Stimulated activated CD4-positive, alpha-beta T cell treated with anti-CD3 and anti-CD28 coated beads, Interleukin-2, amount 100 ng/mL, for 4 hours (primary cell): ENCODE data around the gene AHRR.
"Not testable (repeated sequence)": the region's sequence is repeated elsewhere in the genome, so short reads cannot be mapped to it uniquely, and the experiment has no call there.

Experiments
- DNase-seq: peaks from one replicate; pipeline ENCODE4 v3.0.0-alpha.2; 2020; ENCODE audit warnings: low read depth

AHRR gene

DNA sequence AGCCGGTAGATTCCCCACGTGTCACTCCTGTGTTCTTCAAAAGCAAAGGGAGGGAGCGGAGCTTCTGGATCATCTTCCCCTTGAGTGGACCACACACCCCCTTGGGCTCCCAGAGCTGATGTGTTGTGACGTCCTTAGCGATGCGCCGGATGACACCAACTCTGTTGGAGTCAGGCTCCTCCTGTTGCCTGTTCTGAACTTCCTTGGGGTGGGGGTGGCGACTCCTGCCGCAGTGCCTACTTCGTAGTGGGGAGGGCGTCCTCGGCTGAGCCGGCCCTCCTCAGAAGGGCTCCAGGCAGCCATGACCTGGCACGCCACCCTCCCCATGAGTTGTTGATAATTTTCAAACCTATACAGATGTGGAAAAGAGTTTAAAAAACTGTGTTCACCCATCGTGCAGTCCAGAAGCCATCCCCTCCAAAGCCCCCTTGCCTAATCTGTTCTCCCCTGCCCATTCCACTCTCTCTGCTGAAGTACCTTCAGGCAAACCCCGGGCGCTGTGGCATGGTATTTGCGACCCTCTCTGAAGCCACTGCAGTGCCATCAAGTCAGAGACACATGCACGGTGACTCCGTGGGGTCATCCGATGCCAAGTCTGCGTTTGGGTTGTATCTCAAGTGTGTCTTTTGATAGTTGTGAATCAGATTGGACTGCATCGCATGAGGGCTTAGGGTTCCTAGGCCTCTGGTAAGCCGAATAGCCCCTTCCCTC is 138.2 kb downstream of the AHRR start:
- no peak for DNase-seq

- no peak for DNase-seq
Observed at GRCh38 chr5:460273-460625, 138.7 kb downstream of the AHRR start.

DNA sequence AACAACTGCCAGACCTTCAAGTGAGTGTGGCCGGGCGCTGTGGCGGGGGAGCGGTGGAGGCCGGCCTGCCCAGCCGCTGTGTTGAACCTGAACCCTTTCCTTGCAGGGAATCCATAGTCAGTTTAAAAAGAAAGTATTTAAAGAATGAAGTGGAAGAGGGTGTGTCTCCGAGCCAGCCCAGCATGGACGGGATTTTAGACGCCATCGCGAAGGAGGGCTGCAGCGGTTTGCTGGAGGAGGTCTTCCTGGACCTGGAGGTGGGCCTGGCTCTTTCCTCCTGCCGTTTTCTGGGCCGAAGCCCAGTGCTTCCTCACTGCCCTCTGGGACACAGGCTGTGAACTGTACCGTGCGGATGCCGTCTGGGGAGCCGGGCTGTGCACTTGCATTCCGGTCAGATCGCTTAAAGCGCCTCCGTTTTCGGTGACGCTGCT is 140.6 kb downstream of the AHRR start:
- no peak for DNase-seq

GRCh38 chr5:463301-463700 is 141.8 kb downstream of the AHRR start:
- no peak for DNase-seq

DNA sequence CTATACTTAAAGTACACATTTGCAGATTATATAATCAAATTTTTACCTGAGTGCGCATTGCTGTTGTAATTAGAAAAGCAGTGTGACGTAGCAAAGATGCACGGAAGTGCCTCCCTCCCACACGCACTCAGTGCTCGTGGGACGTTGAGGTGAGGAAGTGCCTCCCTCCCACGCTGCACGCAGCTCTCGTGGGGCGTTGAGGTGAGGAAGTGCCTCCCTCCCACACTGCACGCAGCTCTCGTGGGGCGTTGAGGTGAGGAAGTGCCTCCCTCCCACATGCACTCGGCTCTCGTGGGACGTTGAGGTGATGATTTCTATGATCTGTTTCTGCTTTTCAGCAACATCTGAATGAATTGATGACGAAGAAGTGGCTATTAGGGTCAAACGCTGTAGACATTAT is 142.4 kb downstream of the AHRR start:
- peak; percentile 96 for DNase-seq

GRCh38 chr5:464446-464842 is 142.9 kb downstream of the AHRR start:
- DNase-seq, result no peak

- no peak for DNase-seq
Observed at GRCh38 chr5:464843-465590, 143.5 kb downstream of the AHRR start.

DNA sequence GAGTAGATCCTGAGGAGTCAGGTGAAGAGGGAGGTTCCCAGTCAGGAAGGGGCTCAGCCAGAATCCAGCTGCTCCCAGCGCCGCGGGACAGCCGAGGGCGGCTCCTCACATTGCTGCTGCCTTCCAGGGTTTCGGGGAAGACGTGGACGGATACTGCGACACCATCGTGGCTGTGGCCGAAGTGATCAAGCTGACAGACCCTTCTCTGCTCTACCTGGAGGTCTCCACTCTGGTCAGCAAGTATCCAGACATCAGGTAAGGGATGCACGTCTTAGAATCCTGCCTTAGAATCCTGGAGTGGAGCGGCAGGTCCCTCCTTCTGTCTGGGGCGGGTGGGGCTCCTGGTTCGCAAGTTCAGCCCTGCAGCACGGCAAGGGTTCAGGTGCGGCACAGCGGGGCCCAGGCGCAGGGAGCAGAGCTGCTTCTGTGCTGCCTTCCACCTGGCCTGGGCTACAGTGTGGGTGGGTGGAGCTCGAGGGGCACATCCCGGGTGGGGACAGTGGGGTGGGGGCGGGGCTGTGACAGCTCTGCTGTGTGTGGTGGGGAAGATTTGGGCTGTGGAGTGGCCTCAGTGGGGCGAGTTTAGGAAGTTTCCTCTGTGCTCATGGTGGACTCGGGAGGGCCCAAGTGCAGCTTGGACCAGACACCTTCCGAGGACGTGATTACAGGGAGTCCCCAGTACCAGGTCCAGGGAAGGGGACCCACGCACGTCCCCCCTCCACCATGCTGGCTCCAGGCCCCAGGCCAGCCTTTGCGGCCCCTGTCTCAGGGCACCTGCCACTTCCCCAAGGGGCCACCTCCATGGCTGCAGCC is 144.3 kb downstream of the AHRR start:
- no peak for DNase-seq

DNA sequence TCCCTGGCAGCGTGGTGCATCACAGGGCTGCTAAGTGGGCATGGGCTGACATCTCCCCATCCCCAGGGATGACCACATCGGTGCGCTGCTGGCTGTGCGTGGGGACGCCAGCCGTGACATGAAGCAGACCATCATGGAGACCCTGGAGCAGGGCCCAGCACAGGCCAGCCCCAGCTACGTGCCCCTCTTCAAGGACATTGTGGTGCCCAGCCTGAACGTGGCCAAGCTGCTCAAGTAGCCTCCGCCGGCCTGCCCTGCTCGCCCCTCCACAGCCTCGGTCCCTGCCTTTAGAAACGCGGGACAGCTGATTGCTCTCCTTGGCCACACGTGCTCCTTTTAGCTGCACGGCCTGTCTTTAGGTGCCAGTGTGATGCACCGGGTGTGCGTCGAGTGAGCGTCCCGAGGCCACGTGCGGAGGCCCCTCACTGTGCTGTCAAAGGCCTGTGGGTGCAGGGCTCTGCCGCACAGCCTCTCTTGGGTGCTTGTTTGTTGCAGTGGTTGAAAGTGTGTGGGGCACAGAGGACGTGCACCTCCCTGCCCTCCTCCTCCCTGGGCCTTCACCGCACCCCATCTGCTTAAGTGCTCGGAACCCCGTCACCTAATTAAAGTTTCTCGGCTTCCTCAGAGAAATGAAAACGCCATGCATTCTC is 145.3 kb downstream of the AHRR start:
- DNase-seq, result no peak

GRCh38 chr5:468401-468800 is 146.9 kb downstream of the AHRR start:
- DNase-seq, result no peak

- no peak for DNase-seq
Observed at GRCh38 chr5:469752-470483, 148.4 kb downstream of the AHRR start.

GRCh38 chr5:470961-471749 is 149.6 kb downstream of the AHRR start:
- no peak for DNase-seq

DNA sequence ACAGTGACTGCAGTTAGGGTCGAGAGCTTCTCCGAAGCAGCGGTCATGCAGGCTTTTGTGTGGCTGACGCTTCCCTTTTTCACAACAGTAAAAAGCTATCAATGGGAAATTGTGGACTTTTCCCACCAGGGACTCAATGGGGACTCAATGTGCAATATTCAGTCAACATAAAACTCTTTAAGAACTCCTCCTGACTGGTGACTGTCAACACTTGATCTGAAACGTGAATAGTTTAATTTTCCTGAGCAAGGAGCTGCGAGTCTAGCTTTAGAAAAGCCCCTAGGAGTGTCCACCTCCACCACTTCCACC is 150.2 kb downstream of the AHRR start:
- no peak for DNase-seq

DNA sequence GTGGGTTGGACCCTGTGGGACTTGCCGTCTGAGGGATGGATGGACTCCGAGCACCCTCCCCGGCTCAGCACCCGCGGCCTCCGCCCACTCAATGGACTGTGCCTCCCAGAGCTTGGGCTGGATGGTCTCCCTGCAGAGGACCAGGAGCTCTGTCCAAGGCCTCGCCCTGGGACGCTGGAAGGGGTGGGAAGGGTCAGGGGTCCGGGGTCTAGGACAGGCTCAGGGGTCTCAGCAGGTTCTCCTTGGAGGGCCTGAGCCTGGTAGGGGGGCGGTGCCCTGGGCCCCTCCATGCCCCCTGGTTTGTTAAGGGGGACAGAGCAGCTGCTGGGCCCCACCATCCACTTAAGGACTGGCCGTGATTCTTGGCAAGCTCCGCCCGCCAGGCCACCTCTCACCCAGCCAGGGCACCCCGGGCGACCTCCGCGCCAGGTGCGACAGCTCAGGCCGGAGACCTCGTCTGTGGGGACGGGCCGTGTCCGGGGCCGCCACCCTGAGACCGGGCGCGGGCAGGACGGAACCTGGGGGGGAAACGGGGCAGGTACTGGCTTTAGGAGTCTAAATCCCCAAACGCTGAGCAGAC is 150.7 kb downstream of the AHRR start:
- no peak for DNase-seq

GRCh38 chr5:472656-473550 is 151.4 kb downstream of the AHRR start:
- DNase-seq, result peak; percentile 85

GRCh38 chr5:473551-474192 is 152.2 kb downstream of the AHRR start:
- DNase-seq, result no peak

- DNase-seq, result not testable (repeated sequence)
Observed at GRCh38 chr5:474232-474839, 152.8 kb downstream of the AHRR start.

DNA sequence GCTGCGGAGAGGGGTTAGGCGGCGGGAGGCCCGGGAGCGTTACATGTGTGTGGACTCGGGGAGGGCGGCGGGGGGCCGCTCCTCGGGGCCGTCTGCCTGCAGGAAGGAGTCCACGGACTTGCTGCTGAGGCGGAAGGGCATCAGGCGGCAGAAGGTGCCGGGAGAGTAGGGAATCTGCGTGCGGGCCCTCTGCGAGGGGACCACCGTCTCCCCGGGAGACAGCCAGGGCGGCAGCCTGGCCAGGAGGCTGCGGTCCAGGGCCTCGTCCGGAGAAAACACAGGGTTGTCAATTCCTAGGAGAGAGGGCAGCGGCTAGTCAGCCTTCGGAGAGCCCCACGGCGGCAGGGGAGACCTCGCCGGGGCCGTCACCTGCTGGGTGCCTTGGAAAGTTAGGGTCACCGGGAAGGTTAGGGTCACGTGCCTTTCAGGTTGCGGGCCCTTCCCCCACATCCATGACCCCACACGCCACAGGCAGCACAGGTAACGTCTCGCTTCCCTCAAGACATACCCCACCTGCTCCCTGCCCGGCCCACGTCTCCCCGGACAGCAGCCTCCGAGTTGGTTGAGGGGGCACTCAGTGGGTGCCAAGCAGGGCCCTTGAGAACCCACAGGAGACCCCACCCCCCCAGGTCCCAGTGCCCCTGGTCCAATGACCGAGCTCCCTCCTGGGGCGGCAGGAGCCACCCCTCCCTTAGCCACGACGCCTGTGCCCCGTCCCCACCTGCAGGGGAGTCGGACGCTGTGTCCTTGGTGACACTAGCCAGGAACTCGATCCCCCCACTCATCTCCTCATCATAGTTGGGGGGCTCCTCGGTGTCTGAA is 153.5 kb downstream of the AHRR start:
- no peak for DNase-seq
